NCI-H460 (cell line): ENCODE measurements around the gene TEX2. TPM values are rescaled to one million over a fixed set of nuclear protein-coding genes. Genes with fewer than 3 reads are reported as not detected.

Experiments
- DNase-seq: peaks from one replicate; pipeline ENCODE4 v3.0.0-alpha.2; 2016; ENCODE audit warnings: low read depth; ENCODE audit errors: extremely low read depth
- total RNA-seq: library from RNA; depleted of rRNA; stranded (reverse); fragments of >200 nt; shearing (Covaris generic); gene quantifications from 2 replicates; pipeline ENCODE4 v1.2.3, GENCODE V29; 2014

The TEX2 gene
- total RNA-seq, 1 experiment from 2014 or later, result 13.9 TPM

DNA sequence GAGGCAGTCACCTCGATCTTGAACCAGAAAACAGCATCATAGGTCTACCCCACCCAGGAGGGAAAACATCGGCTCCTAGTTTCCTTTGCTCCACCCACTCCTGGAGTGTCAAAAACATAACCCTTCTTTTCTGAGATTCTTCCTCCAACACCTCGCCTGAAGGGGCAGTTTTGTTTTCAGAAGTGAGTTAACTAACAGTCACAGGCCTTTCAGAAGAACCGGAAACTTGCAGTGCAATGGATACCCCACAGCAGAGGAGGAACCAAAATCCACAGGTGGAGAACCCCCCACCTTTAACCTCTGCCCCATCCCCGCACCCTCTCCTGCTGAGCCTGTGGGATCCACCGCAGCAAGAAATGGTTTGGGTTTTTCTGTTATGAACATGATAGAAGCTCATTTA lies 7.8 kb upstream of the TEX2 start:
- no peak for DNase-seq

DNA sequence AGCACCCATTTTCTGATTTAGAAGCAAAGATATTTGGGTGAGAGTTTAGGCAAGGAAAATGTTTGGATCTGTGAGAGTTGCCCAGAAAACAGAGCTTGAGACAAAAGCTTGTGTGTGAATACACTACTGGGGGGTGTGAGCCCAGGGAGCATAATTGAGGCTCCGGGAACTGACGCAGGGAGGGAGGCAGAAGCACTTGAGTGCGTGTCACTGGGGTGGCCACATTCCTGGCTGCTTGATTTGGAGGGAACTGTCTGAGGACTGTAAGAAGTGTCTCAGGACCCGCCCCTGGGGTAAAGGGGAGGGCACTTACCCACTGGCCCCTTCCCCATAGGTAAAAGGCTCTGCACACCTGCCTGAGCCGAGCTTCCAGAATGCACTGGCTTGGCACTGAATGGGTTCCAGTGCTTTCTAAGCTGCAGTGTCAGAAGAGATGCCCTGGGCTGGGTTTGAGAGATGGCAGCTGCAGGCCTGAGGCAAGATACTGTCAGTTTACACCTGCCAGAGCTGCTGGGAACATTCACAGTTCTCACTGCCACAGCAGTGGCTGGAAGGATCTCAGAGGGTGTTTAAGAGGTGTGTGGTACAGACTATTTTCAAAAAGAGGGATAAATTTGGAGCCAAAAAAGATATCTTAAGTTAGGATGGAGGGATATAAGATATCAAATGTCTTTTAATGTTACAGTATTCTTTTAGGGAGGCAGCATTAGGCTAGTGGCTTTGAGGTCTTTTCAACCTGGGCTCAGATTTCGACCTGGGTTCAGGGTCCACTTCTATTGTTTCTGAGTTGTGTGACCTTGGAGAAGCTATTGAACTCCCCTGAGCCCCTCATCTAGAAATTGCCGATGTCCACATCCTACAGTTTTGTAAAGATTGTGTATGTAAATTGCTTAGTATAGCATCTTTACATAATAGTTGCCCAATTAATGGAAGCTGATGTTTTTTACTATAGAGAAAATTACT lies 6.9 kb upstream of the TEX2 start:
- DNase-seq, result no peak

DNA sequence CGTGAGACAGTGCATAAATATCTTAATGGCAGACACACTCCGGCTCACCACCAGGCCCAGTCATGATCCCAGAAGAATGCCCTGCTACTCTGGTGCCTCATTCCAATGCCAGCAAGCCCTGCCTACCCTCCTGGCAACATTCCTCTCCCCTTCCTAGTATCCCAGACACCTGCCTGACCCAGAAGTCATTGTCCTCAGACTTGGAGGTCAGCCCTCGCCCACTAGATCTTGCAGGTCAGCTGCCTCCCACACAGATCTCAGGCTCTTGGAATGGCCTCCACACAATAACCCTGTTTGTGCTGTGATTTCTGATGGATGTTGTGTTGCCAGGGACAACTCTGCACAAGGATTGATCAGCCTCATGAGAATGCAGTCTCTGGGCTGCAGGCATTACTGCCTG lies 1.8 kb upstream of the TEX2 start:
- no peak for DNase-seq

DNA sequence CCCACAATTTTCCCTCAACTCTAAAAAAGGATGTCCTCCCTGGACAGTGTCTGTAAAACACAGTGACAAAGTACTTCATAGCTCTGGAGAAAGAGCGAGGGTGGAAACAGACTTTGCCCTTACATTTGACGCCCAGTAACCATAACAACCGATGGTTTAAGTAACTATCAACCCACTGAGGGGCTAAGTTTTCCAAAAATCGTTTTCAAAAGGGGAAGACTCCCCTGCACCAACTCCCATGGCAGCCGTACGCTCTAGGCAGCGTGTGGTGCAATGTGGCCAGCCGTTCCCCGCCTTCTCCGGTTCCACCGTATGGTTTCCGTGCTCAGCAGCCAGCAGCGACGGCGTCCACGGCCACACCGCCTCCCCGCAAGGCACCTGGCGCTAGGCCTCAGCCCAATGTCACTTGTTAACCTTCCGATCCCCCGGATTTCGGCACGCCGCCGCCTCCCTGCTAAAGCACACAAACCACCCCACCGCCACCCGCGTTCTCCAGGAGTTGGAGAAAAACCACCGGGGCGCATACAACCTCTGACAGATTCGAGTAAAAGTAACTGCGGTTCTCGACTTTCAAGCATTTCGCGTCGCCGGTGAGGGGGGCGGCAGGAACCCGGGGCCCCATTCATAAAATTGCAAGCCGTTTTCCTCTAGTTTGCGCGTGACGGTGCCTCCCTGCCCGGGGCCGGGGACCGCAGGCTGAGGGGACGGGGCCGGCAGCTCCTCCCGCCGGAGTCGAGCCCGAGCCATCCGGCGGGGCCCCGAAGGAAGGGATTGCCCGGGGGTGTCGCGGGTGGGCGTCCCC lies 661 bp downstream of the TEX2 start:
- DNase-seq, result no peak

DNA sequence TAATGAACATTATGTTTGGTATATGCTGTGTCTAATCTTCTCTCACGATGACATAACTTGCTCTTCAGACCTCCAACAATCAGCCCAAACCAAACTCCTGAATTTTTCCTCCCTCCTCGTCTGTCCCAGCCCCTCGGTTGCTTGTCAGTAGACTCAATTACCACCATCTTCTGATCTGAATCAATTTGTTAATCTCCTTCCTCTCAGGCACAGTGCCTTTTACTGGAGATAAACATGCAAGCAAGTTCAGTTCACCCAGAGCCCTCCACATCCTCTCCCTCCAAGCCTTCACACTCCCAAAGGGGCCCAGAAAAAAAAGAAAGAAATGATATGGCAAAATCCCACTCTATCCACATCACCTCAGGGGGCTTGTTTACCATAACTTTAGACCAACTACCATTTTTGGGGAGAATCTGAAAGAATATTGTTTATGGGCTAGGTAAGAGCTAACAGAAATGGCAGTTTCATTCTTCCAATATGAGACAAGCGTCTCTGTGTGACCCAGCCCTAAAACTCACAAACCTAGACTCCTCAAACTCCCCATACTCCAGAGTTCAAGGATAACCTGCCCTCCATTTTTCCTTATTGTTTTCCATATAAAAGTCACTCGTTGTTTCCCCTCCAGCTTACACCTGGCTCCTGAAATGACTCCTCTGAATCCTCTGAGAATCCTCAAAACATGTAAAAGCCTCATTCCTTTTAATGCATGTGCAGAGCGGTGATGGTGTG lies 1.5 kb downstream of the TEX2 start:
- no peak for DNase-seq

DNA sequence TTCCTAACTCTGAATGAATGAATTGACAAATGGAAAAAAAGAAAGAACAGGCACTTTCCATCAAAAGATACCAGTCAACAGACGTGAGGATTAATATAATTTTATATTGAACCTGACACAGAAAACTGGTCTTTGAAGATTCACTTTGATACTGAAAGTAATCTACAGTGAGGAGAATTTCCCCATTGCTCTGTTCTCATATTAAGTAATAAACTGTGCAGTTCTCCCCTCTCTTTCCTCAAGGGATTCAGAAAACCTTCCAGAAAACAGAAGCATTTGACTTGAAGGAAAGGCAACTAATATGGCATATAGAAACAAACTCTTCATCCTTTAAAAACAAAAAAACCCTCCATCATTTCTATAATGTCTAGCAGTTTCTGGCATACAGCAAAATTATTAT lies 2.2 kb downstream of the TEX2 start:
- DNase-seq, result no peak

DNA sequence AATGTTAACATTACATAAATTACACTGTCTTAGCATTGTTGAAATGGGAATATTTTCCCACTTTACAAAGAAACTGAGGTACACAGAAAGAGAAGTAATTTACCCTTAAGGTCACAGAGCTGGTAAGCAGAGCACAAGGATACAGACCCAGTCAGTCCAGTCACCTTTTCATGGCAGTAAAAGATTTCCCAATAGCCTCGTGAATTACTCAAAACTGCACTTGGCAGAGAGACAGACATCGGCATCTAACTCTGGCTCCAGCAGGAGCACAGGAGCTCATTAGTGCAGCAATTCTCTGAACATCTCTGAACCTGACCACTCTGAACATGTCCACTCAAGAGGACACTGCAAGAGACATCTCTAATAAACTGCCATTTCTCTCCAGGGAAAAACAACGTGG lies 3.1 kb downstream of the TEX2 start:
- no peak for DNase-seq

DNA sequence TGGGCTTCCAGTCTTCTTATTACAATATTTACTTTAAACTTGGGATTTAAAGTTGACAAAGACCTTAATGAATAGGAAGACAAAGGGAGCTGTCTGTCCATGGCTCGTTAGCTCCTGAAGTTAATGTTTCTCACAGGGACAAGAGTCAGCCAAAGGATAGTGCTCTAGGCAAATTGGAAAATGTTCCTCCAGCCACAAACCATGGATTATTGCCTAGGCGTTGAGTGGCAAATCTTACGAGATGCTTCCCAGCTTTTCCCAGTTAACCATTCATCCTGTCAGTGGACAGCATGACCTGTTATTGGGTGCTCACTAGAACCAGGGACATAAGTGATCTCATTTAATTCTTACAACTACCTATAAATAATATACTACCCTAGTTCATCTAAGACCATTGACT lies 3.6 kb downstream of the TEX2 start:
- DNase-seq, result no peak

DNA sequence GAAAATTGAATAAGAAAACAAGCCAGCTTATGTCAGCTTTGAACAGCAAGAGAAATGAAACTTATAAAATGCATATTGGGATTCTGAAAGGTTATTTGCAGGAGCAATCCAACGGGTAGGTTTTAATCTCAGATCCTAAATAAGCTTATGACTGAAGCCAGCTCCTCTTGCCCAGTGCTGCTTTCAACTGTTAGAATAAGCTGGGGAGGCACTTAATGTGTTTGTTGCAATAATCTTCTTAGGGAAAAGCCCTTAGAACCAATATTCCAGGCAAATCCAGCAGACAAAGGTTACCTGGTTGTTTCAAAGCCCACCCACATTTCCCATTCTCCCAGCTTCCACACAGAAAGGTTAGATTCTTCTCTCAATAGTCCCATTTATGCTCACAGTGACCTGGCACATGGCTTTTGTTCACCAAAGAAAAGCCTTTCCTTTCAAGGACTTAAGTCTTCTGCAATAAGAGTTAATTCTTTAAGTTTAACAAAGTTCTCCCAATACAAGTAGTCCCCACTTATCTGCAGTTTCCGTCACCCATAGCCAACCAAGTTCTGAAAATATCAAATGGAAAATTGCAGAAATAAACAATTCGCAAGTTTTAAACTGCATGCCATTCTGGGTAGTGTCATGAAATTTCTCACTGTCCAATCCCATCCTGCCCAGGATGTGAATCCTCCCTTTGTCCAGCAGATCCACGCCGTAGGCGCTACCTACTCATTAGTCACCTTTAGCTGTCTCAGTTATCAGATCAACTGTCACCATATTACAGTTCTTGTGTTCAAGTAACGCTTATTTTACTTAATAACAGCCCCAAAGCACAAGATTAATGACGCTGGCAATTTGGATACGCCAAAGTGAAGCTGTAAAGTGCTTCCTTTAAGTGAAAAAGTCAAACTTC lies 5.9 kb downstream of the TEX2 start:
- DNase-seq, result no peak

DNA sequence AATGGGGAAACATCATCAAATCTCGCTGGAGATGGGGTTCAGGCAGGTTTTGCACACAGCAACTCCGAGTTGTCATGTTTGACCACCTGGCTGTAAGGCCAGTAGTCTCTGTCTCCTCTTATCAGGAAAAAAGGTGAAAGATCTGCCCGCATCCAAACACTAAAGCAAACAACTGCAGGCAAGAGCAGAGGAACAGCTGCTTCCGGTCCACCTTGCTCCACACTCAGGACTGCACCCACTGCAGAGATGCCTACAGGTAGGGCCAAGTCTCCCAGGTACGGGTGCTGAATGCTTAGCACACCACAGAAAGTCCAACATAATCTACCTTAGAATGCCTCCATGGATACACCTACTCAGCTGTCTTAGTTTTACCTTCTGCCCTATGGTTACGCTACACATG lies 7.3 kb downstream of the TEX2 start:
- no peak for DNase-seq

DNA sequence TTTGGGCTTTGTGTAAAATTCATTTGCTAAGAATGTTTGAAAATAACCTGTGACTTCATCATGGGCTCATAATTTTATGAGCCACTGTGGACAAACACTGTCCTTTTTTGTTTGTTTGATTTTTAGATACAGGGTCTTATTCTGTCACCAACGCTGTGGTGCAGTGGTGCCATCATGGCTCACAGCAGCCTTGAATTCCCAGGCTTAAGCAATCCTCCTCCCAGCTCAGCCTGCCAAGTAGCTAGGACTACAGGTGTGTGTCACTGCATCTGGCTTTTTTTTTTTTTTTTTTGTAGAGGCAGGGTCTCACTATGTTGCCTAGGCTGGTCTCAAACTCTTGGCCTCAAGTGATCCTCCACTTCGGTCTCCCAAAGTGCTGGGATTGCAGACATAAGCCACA lies 8.3 kb downstream of the TEX2 start:
- no peak for DNase-seq

DNA sequence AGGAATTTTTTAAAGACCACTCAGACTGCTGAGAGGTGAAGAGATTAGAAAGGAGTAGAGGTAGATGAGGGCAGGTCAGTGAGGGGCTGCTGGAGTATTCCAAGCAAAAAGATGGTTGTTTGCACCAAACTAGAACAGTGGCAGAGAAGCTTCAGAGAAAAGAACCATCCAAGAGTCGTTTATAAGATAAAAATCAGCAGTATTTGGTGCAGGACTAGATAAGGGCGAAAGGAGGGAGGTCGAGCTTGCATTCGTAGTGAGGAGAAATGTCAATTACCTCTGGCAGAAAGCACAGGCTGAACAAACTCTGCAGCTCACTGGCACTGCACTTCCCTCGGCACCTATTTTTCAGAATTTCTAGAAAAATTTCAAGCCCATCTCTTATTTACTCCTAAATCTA lies 9.6 kb downstream of the TEX2 start:
- DNase-seq, result no peak

DNA sequence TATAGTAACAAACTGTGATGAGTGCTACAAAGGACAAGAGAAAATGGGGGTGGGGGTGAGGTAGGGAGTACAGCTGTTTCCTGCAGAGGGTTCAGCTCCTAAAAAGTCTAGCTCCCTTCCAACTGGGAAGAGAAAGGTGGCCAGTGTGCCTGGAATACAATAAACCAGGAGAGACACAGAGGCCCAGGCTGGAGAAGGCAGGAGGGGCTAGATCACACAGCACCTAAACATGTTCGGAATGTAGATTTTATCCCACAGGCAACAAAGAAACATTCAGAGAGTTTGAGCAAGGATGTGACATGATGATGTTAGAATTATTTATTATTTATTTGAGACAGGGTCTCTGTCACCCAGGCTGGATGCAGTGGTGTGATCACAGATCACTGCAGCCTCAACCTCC lies 10.2 kb downstream of the TEX2 start:
- DNase-seq, result no peak

DNA sequence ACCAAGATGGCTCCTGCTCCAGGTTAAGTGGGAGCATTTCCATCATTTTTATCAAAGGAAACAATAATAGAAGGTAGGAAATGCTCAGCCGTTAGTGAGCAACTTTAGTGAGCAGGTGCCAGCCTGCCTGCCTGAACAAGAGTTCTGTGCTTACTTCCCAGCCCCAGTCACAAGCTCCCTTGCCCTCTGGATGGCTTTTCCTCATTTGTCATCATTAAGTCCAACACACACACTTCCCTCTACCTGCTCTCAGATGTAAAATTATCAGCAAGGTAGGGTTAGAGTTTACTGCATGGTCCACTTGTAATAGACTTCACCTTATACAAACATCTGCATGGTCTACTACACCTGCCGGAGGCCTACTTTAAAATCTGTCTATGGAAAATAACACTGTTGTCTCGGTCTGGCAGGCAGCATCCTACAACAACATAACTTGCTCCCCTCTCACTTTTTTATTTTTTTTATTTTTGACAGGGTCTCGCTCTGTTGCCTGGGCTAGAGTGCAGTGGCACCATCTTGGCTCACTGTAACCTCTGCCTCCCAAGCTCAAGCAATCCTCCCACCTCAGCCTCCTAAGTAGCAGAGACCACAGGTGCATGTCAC lies 12.7 kb downstream of the TEX2 start:
- DNase-seq, result no peak

DNA sequence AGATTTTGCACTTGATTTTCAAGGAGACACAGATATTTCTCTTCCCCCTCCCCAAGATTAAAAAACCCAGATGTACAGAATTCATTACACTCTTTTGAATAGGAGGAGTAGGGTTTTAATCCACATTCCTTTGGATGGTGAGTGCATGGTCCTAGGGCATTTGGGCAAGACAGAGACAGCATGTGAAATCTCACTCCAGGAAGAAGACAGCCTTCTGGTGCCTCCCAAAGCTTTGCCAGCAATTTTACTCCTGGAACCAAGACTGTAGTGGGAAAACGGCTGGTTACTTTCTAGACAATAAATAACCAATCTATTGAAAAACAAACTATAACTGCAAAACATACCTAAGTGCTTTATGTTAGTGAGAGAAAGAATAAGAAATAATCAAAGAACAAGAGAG lies 15.2 kb downstream of the TEX2 start:
- DNase-seq, result no peak

DNA sequence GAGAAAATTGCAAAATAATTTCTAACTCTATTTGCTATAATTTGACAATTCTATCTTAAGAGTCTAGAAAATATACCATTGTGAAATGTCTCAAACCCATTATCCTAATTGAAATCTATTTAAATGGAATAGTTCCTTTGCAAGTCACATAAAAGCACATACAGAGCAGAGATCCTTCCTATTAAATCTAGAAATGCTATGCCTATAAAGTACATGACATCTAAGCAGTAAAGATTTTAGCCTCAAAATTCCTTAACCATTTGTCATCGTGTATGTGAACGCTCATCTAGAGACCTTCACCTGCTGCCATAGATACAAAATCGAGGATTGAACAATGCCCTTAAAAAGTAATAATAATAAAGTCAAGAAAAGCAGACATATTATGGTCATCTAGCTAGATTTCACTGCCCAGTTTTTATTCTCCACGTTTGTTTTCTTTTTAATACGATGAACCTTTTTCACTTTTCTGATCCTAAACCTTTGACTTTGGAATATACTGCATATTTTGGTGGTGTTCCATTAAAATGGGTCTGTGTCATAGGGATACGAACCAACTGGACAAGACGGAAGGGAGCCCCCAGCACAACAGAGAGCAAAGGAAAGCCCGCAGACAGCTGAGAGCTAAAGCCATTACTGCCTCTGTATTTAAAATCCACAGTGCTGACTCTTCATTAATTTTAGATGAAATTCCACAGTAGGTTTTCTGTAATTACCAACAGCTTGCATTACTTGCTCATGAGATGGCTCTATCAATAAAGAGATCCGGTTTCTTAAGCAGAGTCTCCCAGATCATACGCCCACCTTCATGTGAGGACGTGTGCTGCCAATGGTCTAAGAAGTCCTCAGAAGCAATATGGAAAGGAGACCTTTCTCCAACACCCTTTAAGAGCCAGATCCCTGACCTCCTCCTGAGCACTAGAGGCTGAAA lies 17.6 kb downstream of the TEX2 start:
- no peak for DNase-seq

DNA sequence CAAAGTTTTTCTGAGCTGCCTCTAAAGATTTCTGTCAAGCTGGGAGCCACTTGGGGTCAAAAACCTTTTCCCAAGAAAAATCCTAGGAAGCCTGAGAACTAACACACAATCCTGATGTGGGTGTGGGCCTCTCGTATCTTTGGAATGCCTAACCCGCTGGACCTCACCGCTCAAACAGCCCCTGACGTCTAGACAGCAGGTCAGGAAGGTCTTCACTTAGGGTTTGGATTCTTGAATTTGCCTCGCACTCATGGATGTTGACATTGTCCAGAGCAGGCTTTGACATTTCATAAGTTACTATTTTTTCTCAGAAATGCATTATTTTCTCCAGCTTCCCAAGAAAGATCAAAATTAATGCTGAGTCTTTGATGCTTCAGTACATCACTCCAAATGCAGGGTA lies 18.9 kb downstream of the TEX2 start:
- no peak for DNase-seq

DNA sequence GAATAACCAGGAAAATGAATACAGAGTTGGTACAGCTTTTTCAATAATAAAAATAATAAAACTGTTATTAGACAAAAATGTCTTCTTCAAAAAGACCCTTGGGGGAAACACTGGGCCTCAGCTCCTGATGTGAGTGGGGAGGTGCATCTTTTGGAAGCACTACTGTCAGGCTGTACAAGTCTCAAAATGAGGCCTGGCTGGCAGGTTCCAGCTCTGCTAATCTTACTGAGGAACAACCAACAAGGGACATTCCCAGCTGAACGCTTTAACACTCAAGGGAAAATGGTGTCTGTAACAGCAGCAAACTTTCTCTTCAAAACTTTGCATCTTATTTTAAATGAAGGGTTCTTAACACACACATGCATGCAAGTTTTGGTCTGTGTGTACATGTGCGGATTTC lies 19.7 kb downstream of the TEX2 start:
- DNase-seq, result no peak

DNA sequence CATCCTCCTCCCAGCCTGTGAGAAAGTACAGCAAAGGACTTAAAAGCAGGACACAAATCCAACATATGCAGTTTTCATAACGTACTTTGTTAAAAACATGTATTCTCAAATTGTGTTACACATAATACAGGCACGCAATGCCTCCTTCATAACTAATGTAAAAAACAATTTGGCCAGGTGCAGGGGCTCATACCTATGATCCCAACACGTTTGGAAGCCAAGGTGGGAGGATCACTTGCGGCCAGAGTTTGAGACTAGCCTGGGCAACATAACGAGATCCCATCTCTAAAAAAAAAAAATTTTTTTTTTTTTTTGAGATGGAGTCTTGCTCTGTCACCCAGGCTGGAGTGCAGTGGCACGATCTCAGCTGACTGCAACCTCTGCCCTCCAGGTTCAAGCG lies 20.4 kb downstream of the TEX2 start:
- no peak for DNase-seq
